ENCODE measurements around the gene BOD1L1.

The BOD1L1 gene

GRCh38 chr4:13627606-13628311, at the start of gene BOD1L1:
TSS of gene BOD1L1 (minus strand) at chr4:13627725. CDS start at chr4:13627587, 138 bp downstream.
- peak; percentile 89 to 92 for DNase-seq

GRCh38 chr4:13674971-13675370, 47.4 kb upstream of the BOD1L1 start:
- no peak for DNase-seq

GRCh38 chr4:13673167-13673566, 45.6 kb upstream of the BOD1L1 start:
- no peak for DNase-seq

- no peak for DNase-seq
These were observed 43.1 kb upstream of the BOD1L1 start for GRCh38 chr4:13670456-13671160.

DNA sequence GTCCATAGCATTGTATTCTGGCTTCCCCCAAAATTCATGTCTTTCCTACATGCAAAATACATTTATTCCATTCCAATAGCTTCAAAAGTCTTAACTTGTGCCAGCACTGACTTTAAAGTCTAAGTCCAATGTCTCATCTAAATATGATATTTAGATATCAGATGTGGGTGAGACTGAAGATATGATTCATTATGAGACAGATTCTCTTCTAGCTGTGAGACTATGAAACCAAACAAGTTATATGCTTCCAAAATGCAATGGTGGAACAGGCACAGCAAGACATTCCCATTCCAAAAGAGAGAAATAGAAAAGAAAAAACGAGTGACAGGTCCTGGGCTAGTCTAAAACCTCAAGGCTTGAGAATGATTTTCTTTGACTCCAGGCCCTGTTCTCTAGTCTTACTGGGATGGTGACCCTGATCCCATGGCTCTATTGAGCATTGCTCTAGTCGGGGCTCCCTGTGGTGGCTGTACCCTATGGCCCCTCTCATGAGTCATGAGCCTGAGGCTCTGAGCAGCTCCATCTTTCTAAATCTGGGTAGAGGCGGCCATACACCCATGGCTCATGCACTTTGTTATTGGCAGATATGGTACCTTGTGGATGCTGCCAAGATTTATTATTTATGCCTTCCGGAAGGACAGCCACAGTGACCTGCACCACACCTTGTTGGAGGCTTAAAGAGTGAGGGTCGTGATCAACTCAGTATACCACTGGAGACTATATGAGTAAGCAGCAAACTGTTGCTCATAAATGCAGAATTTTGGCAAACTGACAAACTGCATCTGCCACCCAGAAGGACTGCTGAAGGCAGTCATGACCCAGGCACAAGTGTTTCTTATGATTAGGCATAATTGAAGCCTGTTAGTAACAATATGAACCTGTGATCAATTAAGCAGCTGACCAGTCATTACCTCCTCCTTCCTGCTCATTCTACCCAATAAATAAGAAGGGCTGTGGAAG, 38.5 kb upstream of the BOD1L1 start:
- DNase-seq = no peak

- no peak for DNase-seq
These were observed 32.0 kb upstream of the BOD1L1 start for GRCh38 chr4:13659341-13660070.

DNA sequence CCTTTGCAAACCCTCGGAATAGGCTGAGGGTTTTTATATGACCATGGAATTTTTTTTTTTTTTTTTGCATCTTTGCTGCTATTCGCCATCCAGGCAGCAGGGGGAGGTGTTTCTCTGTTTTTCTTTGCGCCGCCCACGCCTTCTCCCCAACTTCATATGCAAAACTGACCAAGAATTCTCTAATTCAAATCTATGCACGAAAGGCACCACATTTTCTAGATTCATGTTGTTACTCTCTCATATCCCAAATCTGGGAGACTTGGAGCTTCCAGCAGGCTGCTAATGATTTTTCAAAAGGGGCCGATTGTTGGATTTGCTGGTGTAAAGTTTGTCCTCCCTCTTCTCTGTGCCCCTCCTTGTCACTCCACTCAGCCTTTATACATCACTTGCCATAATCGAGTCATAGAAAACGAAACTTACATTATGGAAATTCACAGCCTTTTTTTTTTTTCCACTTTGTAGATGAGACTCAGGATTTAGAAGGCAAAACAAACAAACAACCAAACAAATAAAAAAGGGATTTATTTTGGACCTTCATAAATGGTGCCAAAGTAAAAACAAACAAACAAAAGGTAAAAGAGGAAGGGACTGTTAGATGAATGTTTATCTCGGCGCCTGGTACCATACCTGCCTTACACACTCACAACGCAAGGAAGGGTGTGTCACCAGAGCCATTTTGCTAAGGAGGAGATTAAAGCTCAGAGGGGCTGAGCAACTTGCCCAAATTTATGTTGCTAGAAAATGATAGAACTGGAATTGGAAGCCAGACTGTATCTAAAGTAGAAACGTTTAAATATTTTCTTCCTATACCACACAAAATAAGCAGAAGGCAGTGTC, 29.3 kb upstream of the BOD1L1 start:
- peak; percentile 47 to 66 for DNase-seq

DNA sequence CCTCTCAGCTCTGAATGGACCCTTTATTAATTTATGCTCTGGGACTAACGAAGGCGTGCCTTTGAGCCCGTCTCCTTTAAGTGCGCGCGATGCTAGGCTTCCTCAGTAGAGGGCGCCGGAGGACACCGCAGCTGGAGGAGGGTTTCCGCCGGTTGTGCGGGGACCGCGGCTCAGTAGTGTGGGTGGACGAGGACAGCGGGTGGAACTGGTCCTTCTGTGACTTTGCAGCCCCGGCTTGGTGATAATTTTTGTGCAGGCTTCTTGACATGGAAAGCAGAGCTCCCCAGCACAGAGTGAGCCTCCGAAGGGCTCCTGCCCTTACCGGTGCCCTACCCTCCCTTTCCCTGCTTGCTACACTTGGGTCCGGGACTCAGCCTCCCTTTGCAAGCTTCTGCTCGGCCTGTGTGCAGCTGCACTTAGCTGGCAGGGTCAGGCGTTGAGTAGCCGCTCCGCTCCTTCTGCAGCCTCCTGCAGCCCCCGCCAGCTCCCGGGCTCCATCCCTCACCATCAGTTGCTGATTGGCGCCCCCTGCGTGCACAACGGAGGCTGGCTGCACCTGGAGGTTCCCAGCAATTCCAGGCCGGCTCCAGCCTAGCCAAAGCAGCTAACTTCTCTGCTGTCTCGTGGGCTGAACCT, 26.8 kb upstream of the BOD1L1 start:
- peak; percentile 52 to 62 for DNase-seq

GRCh38 chr4:13653766-13654161, 26.2 kb upstream of the BOD1L1 start:
- DNase-seq = no peak

DNA sequence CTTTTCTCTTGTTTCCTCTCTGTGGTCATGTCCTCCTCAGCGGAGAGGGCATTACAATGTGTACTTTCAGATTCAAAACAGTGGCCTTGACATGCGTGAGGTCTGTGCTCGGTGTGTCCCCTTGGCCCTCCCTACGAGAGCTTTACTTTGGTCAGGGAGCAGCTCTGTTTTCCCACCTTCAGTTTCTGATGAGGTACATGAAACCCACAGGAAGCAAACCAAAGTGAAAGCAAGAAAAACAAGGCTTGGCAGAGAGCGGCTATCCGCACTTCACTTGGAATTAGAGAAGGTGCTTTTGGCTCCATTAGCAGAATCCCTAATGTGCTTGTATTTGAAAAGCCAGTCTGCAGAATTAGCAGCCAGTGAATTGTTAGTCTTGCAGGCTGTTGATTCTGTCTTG, 19.5 kb upstream of the BOD1L1 start:
- DNase-seq = no peak

DNA sequence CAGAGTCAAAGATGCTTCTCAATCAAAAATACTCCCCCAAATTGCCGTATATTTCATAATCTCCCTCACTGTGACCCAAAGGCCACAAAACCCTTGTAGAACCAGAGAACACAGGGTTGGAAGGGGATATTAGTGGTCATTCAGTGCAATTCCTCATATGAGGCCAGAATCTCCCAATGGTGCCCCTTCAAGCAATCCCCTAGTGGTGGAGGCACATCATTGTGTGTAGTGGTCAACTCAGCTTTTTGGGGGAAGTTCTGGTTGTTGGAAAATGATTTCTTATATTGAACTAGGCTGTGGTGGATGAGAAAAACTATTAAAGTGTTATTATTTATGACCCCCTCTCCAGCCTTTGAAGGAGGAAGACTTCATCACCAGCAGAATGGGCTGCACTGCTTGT, 17.6 kb upstream of the BOD1L1 start:
- no peak for DNase-seq

- DNase-seq = peak in 1 of 2 experiments; percentile 7
These were observed 14.8 kb upstream of the BOD1L1 start for GRCh38 chr4:13642170-13642950.

GRCh38 chr4:13641084-13641483, 13.6 kb upstream of the BOD1L1 start:
- no peak for DNase-seq

DNA sequence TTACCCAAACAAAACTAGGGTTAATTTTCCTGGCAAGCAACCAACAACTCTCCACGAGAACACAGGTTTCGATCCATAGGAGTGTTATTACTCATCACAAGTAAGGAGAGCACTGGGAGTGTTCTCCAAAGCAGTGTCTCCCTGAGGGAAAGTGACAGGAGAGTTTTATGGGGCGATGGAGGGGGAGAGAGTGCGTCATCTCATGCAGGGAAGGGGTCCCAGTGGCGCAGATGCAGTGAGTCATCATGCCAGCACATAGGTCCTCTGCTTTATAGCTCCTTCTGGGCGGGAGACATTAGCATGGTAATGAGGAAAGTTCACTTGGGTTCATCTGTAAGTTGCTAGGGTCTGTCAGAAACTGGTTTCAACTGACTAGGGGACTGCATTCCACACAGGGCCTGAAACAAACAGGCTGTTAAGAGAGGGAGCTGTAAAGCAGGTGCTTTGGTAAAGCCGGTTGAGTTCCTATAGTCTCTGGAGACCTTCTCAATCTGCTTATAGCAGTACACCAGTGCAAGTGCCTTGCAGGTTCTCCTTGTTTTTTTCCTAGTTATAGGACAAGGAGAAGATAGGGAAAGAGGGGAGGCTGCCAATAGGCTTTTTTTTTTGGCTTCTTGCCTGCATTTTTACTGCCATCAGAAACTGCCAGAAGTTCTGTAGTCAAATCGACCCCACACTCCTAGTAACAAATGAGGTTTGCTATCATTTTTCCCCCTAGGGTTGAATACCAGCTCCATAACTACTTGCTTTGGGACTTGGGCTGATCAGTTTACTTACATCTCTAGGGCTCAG, 12.8 kb upstream of the BOD1L1 start:
- DNase-seq = no peak

DNA sequence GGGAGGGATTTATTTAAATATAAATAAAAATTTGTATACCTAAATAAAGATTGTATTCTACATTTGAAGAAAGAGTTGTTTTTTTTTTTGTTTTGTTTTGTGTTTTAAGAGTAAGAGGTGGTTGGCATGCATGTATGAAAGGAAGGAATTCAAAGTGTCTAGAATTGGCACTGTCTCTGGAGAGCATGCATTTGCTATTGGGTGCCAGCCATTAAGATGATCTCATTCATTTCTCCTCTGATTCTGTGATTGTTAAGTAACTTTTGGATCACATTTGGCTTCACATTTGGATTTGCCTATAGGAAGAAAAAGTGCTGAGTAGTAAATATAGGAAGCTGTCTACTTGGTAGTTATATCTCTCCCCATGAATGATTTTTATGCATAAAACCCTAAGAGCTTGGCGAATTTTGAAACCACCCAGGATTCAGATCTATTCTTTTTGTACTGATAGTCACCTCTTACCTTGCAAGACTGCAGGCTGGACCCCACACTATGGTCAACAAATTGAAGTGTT, 7.8 kb upstream of the BOD1L1 start:
- no peak for DNase-seq

GRCh38 chr4:13633671-13634070, 6.1 kb upstream of the BOD1L1 start:
- no peak for DNase-seq

- DNase-seq = peak; percentile 16 to 39
These were observed 333 bp downstream of the BOD1L1 start for GRCh38 chr4:13627178-13627605.

GRCh38 chr4:13626492-13627177, 890 bp downstream of the BOD1L1 start:
- no peak for DNase-seq
